ENCODE results near the gene CASQ2.

CASQ2 gene

GRCh38 chr1:115658646-115659045 lies 109.9 kb downstream of the CASQ2 start:
- DNase-seq, result no peak

DNA sequence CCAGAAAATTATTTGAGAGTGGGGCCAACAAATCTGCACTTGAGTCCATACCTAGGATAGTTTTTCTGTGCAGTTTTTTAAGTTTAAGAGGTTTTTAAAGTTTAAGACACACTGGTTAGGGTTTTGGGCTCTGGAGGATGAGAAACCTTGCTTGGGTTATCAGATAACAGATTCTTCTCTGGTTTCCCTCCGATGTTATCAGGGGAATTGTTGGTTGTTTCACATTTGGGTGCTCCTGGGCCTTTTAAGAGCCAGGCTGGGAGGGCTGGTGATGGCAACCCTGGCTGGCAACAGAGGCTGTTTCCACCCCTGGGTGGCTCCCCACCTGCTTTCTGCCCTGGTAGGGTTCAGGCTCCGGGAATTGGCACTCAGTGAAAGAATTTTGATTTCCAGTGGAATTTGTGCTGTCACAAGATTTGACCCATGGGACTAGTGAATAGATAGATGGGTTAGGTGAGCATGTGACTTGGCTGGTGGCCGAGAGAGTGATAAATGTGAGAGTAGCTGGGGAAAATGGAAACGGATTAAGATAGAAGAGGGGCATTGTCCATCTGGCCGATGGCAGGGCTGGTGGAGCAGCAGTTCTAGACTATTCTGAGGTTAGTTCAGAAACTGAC lies 111.9 kb downstream of the CASQ2 start:
- DNase-seq, result no peak

- DNase-seq, result no peak
These were observed 112.6 kb downstream of the CASQ2 start for GRCh38 chr1:115655916-115656315.

DNA sequence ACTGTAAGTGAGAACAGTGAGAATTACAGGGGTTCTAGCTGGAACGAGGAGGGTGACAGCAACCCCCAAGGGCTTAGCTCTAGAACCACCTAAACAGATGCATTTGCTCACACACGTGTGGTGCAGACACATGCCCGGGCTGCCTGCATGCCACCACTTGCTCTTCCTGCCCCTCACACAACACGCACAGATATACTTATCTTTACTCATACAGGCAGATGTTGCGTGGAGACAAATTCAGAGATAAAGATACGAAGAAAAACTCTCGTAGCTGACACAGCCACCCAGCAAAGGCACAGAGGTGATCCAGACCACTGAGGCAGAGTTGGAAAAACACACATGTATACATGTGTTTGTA lies 113.2 kb downstream of the CASQ2 start:
- DNase-seq, result no peak

DNA sequence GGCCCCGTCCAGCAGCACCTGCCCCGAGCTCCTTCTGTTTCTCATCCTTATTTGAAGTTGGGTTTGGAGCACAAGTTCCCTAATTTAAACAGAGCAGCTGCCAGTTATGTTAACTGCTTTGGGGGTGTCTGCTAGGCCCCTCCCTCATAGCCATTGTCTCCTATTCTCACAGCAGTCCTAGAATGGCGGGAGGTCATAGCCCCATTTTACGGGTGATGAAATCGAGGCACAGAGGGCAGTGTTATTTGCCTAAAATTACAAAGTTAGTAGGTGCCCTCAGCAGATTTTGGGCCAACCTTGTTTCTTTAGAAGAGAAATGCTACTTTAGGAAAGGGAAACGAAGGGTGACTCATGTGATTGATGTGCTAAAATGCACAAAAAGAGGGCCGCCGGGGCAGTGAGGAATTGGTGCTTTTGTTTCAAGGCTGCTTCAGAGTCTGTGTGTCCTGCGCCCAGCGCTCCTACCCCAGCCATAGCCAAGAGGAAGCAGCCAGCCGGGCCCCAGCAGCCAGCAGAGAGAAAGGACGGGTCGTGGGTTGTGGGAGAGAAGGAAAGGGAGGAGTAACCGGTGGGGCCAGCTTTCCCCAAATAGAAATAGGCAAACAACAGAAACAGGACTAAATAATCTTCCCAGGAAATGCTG lies 113.7 kb downstream of the CASQ2 start:
- DNase-seq, result no peak

GRCh38 chr1:115654125-115654524 lies 114.4 kb downstream of the CASQ2 start:
- no peak for DNase-seq

DNA sequence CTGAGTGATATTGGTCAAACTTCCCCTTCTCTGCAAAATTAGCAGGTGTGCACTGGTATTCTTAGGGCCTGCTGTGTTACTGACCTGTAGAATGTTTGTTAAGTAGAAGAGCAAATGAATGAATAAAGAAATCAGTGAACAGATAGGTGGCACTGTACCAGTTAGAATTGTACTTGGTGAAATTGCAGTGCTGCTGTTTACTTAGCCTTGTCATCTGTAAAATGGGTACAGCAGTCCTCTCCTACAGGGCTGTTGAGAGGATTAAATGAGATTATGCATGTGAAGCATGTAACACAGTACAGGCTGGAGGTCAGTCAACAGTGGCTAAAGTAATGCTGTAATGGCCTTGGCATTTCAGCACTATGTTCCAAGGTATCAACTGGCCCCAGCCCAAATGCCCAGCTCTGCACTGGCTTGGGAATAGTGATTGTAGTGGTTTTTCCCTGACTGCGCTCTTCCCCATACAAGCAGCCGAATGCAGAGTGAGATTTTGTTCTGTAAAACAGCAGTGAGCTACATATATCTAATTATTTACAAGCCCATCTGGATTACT lies 116.2 kb downstream of the CASQ2 start:
- DNase-seq, result no peak

DNA sequence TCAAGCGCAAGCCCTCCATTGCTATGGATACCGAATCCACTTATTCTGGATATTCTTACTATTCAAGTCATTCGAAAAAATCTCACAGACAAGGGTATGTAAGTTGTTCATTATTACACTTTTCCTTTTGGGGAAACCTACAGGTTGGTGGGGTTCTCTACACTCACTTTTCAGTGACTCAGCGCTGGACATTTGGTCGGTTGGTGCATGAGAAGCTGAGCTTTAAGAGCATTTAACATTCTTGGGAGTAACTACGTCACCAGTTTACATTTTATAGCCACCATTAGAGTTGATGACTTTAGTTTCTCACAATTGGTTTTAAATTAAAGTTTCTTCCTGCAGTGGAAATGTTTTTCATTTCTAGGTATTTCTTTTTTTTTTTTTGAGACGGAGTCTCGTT lies 117.1 kb downstream of the CASQ2 start:
- DNase-seq, result no peak

- DNase-seq, result no peak
These were observed 117.6 kb downstream of the CASQ2 start for GRCh38 chr1:115650961-115651360.

Measured in DMS 273 treated with DMSO at 0.1 percent for 48 hours (cell line).